HT-29 (cell line): ENCODE data around the gene NFS1. TPM values are rescaled to one million over a fixed set of nuclear protein-coding genes. Genes with fewer than 3 reads are reported as not detected.
"Not testable (repeated sequence)": the region's sequence is repeated elsewhere in the genome, so short reads cannot be mapped to it uniquely, and the experiment has no call there.

ENCODE experiments used
- DNase-seq: peaks from one replicate; pipeline ENCODE4 v3.0.0-alpha.2; 2015; ENCODE audit warnings: low spot score
- total RNA-seq: library from RNA; depleted of rRNA; stranded (reverse); fragments of >200 nt; shearing (Covaris generic); gene quantifications from 2 replicates; pipeline ENCODE4 v1.2.3, GENCODE V29; 2014; rRNA removed

NFS1 gene
- total RNA-seq = 132 and 139 TPM in 2 replicates

DNA sequence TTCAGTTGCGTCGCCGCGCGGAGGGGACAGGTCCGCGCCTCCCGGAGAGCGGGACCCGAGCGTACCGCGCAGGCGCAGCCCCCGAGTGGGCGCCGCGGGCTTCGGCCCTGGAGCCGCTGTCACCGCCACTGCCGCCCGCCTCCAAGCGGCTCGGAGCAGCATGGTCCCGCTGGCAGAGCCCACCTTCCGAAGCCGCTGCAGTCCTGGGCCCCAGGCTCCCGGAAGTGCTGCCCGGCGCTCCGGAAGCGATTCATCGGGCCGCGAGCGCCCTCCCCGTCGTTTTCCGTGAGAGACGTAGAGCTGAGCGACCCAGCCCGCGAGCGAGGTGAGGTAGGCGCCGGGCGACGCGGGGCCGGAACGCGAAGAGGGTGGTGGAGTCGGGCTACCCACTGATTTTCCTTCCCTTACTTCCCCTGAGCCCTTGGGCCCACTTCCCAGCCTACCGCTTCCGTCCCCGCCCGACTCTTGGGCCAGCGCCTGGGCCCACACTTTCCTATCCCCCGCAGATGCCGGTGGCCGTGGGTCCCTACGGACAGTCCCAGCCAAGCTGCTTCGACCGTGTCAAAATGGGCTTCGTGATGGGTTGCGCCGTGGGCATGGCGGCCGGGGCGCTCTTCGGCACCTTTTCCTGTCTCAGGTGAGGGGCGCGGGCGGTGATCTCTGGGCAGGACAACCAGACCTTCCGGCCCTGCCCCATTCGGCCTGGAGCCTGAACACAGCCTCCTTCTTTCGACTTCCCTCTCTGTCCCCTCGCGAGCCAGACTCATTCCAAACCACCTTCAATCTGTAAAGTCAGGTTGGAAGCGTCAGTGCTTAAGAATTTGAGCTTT is at the start of gene NFS1, which contains the start of gene ROMO1:
Gene NFS1, minus strand, starts transcription at position 226 of the 830 bp plus-strand sequence. Its CDS starts 64 bp downstream, at position 162.
Gene ROMO1, plus strand, starts transcription at position 279 of the 830 bp plus-strand sequence. Its CDS starts 228 bp downstream, at position 507.
- DNase-seq = peak; percentile 95

DNA sequence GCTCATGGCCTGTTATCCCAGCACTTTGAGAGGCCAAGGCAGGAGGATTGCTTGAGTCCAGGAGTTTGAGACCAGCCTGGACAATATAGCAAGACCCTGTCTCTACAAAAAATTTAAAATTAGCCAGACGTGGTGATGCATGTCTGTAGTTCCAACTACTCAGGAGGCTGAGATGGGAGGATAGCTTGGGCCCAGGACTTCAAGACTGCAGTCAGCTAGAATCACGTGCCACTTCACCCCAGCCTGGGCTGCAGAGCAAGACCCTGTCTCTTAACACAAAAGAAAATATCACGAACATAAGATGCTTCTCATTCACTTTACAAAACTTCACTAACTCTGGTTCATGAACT is 45.3 kb upstream of the NFS1 start:
- not testable (repeated sequence) for DNase-seq

DNA sequence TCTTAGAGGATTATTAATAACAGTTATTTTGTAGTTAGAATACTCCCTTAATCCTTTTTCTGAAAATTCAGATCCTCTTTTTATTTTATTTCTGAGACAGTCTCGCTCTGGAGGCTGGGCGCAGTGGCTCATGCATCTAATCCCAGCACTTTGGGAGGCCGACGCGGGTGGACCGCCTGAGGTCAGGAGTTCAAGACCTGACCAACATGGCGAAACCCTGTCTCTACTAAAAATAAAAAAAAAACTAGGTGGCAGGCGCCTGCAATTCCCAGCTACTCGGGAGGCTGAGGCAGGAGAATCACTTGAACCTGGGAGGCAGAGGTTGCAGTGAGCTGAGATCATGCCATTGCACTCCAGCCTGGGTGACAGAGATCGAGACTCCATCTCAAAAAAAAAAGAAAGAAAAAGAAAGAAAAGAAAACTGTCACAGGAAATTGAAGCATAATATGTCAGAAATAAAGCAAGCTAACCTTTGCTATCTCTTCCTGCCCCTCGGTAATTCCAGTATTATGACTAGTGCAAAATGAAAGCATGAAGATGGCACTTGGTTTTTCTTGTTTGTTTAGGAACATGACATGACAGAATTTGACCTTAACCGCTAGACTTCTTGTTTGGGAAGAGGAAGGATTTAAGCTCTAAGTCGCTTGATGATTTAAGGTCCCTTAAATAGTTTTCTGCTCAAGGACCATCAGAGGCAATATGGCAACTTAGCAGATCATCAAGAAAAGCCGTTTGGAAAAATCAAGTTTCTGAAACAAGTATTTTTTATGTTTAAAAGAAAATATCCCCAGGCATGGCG is 44.7 kb upstream of the NFS1 start:
- no peak for DNase-seq

DNA sequence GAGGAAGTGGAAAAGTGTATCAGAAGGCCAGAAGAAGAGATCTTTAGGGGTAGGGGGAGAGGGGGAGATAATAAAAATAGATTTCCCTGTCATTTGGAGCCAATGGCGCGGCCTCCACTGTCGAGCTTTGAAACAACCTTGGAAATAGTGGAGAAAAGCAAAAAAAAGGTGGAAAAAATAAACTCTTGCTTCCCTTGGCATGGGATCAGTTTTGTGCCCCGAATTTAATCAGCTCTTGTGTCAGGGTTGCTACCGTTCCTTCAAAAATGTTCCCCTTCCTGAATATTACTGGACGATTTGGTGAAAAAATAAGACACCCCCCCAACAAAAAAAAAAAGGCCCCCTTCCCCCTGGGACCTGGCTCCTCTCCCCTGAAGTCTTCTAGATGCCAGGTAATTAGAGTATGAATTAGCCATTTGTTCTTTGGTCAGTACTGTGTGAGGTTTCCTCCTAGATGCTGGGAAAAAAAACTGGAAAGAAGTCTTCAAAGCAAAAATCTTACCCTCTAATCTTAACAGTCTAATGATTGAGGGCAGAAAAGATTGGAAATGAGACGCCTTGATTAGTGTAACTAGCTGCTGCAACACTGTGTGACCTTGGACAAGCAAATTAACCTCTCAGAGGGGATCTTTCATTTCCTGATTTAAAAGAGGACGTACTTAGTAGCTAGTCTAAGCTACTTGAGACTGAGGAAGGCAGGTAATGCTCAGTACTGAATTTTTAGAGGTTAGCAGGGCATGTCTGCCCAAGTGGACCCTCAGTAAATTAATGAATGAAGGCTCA is 43.8 kb upstream of the NFS1 start:
- DNase-seq = peak; percentile 63

DNA sequence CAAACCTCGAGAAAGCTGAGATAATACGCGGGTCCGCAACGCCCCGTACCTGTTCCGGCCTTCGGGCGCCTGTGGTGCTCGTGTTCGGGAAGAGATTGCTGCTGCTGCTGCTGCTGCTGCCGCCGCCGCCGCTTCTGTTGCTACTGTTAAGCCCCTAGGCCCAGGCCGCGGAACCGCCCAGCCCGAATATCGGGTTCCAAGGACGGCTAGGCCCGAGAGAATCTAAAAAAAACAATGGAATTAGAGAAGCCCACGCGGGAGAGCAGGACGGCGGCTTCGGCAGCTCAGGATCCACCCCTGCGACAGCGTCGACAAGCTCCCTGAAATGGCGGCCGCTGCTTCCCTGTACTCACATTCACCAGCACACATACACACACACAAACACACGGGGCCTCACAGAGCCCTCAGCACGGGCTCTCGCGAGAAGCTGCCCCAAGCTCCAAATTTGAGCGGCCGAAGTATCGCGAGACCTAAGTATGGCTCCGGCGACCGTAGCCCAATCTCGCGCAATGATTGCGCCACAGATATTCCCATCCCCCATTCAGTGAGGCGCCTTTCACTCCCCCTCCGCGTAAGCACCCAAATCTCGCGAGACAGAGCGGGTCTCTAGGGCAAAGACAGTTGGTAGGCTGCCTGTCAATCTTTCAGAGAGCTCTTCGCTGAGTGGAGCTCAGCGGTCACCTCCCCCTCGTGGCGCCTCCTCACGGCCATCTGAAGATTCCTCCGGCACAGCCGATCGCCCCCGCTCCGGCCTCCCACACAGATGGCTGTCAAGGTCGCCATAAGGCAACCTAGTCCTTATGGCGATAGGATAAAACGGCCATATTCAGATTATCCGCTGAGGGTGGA is 43.0 kb upstream of the NFS1 start, which contains the start of gene RBM39:
Gene RBM39, minus strand, starts transcription at position 369 of the 849 bp plus-strand sequence. CDS start 1,386 bp downstream, outside the sequence.
- peak; percentile 100 for DNase-seq

DNA sequence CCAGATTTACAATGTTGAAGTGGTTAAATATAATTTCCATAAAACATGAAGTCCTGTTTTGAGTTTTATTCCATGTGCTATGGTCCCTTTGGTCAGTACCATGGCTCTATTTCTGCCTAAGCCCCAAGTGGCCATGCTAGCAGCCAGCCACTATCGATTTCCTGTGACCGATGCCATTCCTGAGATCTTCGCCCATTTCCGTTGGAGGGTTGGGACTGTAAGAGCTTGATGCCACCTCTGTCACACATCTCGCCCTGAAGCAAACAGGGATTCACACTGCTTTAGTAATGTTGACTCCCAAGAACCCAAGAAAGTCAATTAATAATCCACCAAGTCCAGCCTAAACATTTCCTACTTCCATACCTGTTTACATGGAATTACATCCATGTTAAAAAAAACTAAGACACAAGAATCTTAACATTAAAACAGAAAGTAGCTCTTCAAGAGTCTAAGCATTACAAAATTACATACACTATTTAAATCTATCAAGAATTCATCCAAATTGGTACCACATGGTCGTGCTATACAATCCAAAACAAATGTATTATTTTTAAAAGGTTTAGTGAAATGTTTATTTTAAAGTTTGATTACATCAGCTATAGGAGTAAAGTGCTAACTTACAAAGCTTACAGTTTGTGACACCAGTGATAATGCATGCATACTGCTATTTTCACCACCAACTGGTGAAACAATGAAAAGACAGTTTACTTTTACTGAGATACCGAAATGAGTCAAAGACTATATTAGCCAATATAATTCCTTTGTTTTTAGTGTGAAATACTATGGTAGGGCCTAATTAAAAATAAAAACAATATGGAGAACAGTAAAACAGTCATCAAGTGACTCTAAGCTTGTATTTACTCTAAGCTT is 40.4 kb upstream of the NFS1 start:
- peak; percentile 53 for DNase-seq

DNA sequence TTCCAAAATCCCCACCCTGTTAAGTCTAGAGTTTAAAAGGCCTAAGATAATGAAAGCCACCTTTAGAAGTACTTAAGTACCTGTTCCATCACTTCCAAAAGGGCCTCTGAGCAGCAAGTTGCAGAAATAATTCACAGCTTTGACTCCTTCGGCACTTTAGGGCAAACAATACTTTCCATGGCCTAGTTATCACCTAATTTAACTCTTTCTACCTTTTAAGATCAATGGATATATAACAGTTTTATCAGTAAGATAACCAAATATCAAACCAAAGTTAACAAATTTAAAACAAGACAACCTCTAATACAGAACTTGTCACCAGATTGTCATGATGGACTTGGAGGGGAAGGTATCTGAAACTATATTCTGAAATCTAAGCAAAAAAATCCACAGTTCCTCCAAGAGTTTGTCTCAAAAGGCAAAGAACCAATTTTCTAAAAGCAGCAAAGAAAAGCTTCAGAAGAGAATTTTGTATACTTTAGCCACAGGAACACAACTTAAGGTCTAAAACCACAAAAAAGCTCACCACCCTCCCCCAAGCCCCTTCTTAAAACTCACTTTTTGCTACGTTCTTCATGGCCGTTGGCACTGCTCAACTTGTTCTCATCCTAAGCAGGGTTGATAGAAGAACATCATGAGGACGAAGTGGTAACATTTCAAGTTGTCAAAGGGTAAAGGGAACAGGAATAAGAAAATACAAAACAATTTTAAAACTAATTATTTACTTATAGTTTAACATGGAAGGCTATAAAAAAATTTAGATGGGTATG is 39.4 kb upstream of the NFS1 start:
- no peak for DNase-seq

DNA sequence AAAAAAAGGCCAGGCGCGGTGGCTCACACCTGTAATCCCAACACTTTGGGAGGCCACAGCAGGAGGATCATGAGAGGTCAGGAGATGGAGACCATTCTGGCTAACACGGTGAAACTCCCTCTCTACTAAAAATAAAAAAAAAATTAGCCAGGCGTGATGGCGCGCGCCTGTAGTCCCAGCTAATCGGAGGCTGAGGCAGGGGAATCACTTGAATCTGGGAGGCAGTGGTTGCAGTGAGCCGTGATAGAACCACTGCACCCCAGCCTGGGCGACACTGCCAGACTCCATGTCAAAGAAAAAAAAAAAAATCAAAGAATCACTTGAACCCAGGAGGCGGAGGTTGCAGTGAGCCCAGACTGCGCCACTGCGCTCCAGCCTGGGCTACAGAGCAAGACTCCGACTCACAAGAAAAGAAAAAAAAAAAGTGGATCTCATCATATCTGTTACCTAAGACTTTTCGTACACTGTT is 38.7 kb upstream of the NFS1 start:
- DNase-seq = no peak

DNA sequence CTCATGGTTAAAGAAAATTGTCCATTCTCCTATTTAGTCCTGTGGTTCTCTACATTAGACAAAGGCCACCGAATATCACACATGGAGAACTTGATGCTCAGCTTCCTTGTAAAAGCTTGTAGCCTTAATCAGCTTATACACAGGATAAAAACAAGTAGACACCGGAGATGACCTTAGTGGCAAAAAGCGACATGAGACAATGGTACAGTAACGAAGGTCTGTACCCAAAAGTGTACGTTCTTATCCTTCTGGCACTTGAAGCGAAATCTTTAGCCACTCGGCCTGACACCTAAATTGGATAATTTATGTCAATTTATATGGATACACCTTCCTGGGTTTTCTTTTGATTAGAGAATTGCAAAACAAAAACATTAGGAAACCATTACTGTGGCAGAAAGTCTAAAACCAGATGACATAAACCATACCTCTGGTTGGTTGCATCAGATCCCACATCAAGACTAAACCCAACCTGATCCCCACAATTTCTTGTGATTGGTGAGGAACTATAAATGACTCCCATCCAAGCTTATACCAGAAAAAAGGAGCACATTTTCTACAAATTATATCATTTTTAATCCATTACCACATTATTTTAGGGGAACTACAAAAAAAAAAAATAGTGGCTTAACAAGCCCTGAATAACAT is 36.8 kb upstream of the NFS1 start:
- no peak for DNase-seq

DNA sequence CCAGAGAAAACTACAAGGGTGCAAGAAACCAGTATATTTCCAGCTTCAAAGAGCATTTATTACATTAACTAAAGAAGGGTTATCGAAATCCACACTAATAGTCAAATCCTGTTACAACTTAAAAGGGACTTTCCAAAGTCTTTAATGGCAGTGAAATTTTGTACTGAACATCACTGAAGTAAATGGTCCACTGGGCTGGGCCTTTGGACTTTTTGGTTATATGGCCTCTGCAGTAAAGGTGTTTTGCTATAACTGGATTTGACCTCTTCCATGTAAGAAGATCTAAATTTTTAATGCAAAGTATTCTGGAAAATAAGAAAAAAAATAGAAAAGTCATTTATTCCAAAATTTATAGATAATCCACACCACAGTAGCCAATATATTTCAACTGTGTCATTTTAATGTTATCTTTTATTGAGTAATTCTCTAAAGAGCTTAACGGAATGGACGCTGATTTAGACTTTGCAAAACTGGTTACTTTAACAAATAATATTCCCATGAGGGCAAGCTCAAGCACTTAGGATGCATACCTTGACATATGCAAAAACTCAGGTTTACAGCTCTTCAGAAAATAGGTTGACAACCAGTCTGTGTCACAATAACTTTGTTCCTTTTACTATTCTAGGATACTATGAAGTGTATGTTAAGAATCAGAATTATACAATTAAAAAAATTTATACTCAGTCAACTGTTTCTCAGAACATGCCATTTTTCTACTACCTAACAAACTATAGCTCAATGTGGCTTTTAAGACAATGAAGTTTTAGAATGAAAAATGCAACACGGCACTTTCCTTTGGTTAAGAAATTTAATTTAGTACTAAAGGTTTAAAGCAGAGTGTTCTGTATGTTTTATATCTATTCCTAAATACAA is 35.9 kb upstream of the NFS1 start:
- DNase-seq = no peak

DNA sequence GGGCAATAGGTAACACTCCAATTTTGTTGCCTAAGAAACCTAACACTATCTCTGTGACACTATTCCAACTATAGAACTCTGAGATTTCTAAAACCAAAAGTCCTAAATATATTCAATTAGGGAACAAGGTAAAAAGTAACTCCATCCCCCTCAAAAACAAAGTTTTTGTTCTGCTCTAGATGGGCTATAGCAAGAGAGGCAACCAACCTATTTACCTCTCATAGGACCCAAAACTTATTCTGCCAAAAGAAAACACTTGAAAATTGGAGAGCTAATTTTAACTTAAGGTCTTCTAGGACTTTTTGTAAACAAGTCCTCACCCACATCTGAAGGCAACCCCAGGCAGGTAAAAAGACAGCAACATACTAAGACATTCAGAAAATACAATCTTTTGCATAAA is 35.2 kb upstream of the NFS1 start:
- DNase-seq = no peak

DNA sequence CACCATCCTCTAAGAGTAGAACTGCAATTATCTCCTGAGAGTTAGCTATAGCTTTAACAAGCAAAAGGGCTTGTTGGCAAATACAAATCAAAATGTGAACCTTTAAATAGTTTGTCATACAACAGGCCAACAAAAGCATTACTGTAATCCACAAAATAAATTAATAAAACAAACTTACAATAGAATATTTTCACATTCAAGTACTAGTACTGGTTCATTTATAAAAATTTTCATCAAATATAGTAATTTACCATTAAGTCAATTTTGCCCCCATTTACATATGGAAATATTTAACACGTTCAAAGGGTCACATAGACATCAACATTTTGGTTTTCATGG is 33.5 kb upstream of the NFS1 start:
- no peak for DNase-seq

DNA sequence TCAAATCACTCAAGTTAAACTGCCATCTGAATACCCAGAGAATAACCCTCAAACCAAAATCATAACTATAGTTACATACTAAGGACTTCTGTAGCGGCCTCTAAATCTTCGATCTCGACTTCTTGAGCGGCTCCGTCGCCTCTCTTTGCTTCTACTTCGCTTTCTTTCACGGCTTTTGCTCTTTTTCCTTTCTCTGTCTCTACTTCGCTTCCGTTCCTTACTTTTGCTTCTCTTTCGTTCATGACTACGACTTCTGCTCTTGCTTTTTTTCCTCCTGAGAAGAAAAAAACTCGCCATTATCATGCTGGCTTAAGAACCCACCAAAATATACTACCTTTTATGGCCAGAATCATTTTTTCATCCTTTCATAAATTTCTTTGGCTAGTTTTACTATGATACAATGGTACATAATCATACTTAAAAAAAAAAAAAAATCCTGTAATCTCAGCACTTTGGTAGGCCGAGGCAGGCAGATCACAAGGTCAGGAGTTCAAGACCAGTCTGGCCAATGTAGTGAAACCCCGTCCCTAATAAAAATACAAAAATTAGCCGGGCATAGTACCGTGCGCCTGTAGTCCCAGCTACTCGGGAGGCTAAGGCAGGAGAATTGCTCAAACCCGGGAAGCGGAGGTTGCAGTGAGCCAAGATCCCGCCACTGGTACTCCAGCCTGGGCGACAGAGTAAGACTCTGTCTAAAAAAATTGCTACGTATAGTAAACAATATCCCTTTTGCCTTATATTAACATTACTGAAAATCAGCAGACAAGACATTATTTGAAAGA is 32.9 kb upstream of the NFS1 start:
- no peak for DNase-seq

DNA sequence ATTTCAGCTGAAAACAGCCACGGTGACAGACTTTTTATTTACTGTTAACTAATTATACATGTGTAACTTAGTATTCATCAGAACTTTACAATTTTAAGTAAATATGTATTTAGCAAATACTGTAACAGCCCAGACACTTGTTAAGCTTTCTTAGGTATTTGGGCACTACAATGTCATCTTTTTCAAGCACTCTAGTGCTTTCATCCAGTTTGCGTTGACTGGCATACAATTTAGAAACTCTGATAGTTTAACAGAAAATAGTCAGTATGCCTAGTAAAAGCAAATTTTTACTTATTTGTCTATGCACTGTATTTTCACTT is 32.3 kb upstream of the NFS1 start:
- DNase-seq = no peak

DNA sequence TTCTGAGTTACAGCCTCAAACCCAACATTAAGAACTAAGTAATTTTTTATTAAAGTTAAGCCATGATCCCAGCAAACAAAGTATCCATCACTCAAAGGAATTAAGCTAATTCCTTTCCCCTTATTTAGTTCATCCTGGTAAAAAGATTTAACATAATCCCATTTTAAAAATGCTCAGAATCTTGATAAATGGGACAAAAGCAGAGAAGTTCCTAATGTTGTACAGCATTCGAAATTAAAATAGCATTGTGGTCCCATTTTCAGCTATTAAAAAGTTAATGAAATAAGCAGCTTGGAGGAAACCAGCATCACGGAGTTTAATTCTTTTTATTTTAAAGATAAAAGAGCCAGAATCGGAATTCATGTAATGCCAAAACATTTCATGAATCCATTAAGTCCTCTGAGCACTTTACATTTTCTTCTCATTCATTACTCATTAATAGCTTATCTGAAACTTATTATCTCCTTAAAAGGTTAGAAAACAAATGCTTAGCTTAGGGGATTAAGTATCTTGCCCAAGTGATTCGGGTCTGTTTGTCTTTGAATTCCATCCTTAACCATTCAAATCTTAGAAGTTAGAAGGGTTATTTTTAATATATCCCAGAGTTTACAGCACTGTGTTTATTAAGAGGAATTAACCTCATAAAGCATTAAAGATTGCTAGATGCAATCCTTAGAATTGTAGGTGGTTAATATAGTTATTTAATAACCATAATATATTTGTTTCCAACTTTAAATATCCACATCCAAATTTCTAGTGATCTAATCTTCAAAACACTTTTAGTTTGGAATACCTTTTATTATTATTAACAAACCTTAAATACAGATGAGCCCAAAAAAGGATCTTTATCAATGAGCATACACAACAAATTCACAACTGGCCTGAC is 31.7 kb upstream of the NFS1 start:
- no peak for DNase-seq
